Stimulated activated naive CD8-positive, alpha-beta T cell treated with anti-CD3 and anti-CD28 coated beads, Interleukin-15, amount 100 ng/mL, for 72 hours (primary cell): ENCODE measurements around the gene EGR2.

ENCODE experiments used
- ATAC-seq: fragments of 150-1000 bp; cut with Tn5 transposase; 2 replicates; pipeline ENCODE4 v1.10.0; 2021; ENCODE audit warnings: mild to moderate bottlenecking, moderate library complexity
- DNase-seq, 2 donors: peaks; one replicate each; pipeline ENCODE4 v3.0.0; 2021 to 2022
- H3K27ac Mint-ChIP-seq, 2 donors: one replicate each; pipeline ENCODE4 v1.8.0; 2022; ENCODE audit warnings: mild to moderate bottlenecking in 2 of 2, mixed read lengths in 2 of 2, moderate library complexity in 2 of 2
- H3K27me3 Mint-ChIP-seq: one replicate; pipeline ENCODE4 v1.8.0; 2022; ENCODE audit warnings: mixed read lengths
- H3K4me1 Mint-ChIP-seq: one replicate; pipeline ENCODE4 v1.8.0; 2022; ENCODE audit warnings: mild to moderate bottlenecking, mixed read lengths
- H3K4me3 Mint-ChIP-seq, 2 donors: one replicate each; pipeline ENCODE4 v1.8.0; 2022; ENCODE audit warnings: mild to moderate bottlenecking in 2 of 2, mixed read lengths in 2 of 2, moderate library complexity in 1 of 2
- H3K9me3 Mint-ChIP-seq, 2 donors: one replicate each; pipeline ENCODE4 v1.8.0; 2022; ENCODE audit warnings: mixed read lengths in 2 of 2

The EGR2 gene

GRCh38 chr10:62812672-62813439 lies 3.3 kb downstream of the EGR2 start:
- H3K27ac Mint-ChIP-seq, result peak overlapping the region in 1 of 2 donors; percentile 43
- H3K27me3 Mint-ChIP-seq, result no peaks in the 10 kb centered on the region
- DNase-seq, result peak in 1 of 2 donors; percentile 6
- H3K4me3 Mint-ChIP-seq, result peak overlapping the region; percentile 91 to 94
- no peaks in the 10 kb centered on the region for H3K9me3 Mint-ChIP-seq
- H3K4me1 Mint-ChIP-seq, result peaks cover 86% of the 10 kb centered on the region
- ATAC-seq, result no peak

- H3K27me3 Mint-ChIP-seq, result no peaks in the 10 kb centered on the region
- peak; percentile 77 to 93 for DNase-seq
- peak overlapping the region; percentile 55 to 91 for H3K4me3 Mint-ChIP-seq
- H3K9me3 Mint-ChIP-seq, result no peaks in the 10 kb centered on the region
- H3K4me1 Mint-ChIP-seq, result peaks cover 88% of the 10 kb centered on the region
- H3K27ac Mint-ChIP-seq, result peak overlapping the region; percentile 50 to 89
- ATAC-seq, result peak; percentile 83
Measured at GRCh38 chr10:62811159-62811875, 4.8 kb downstream of the EGR2 start.

GRCh38 chr10:62810156-62810902 lies 5.8 kb downstream of the EGR2 start:
- peak overlapping the region in 1 of 2 donors; percentile 25 for H3K4me3 Mint-ChIP-seq
- DNase-seq, result no peak
- H3K4me1 Mint-ChIP-seq, result peaks cover 81% of the 10 kb centered on the region
- H3K27ac Mint-ChIP-seq, result peak overlapping the region in 1 of 2 donors; percentile 54
- ATAC-seq, result no peak
- no peaks in the 10 kb centered on the region for H3K9me3 Mint-ChIP-seq
- no peaks in the 10 kb centered on the region for H3K27me3 Mint-ChIP-seq

GRCh38 chr10:62806251-62806650 lies 9.9 kb downstream of the EGR2 start:
- Mint-ChIP-seq H3K9me3 (no peaks in the 10 kb centered on the region), H3K4me3 (peak overlapping the region; percentile 81 to 94), H3K27me3 (no peaks in the 10 kb centered on the region), H3K27ac (peak overlapping the region in 1 of 2 donors; percentile 9), H3K4me1 (peaks cover 54% of the 10 kb centered on the region)
- DNase-seq, result no peak
- ATAC-seq, result no peak

- H3K4me3 Mint-ChIP-seq, result peak overlapping the region; percentile 81 to 94
- ATAC-seq, result peak; percentile 50
- H3K4me1 Mint-ChIP-seq, result peaks cover 46% of the 10 kb centered on the region
Measured at GRCh38 chr10:62805231-62806099, 10.7 kb downstream of the EGR2 start.

GRCh38 chr10:62804356-62805230 lies 11.6 kb downstream of the EGR2 start, which contains the start of gene ADO:
TSS of gene ADO (plus strand) at chr10:62804720. CDS start at chr10:62805060, 340 bp downstream.
- H3K27me3 Mint-ChIP-seq, result no peaks in the 10 kb centered on the region
- H3K9me3 Mint-ChIP-seq, result no peaks in the 10 kb centered on the region
- peak; percentile 80 to 86 for DNase-seq
- peak; percentile 94 for ATAC-seq
- H3K4me1 Mint-ChIP-seq, result peaks cover 38% of the 10 kb centered on the region
- H3K27ac Mint-ChIP-seq, result peak within 1 kb of the TSS; percentile 99
- H3K4me3 Mint-ChIP-seq, result peak within 1 kb of the TSS; percentile 88 to 94

More at GRCh38 chr10:62805231-62806099, 10.7 kb downstream of the EGR2 start:
- Mint-ChIP-seq H3K27me3 (no peaks in the 10 kb centered on the region), H3K27ac (peak overlapping the region; percentile 90 to 96), H3K9me3 (no peaks in the 10 kb centered on the region)
- DNase-seq, result peak in 1 of 2 donors; percentile 13

- Mint-ChIP-seq H3K27ac (peak overlapping the region; percentile 99), H3K27me3 (peaks cover 5% of the 10 kb centered on the region), H3K9me3 (no peaks in the 10 kb centered on the region), H3K4me3 (peak overlapping the region; percentile 88 to 93), H3K4me1 (peaks cover 30% of the 10 kb centered on the region)
- no peak for DNase-seq
- ATAC-seq, result no peak
Measured at GRCh38 chr10:62803724-62804355, 12.3 kb downstream of the EGR2 start.

GRCh38 chr10:62801871-62802270 lies 14.3 kb downstream of the EGR2 start:
- DNase-seq (no peak), ATAC-seq (no peak)
- Mint-ChIP-seq H3K27me3 (peaks cover 16% of the 10 kb centered on the region), H3K4me3 (no peak overlapping the region), H3K4me1 (peaks cover 14% of the 10 kb centered on the region), H3K27ac (no peak overlapping the region), H3K9me3 (no peaks in the 10 kb centered on the region)

GRCh38 chr10:62796896-62797295 lies 19.3 kb downstream of the EGR2 start:
- no peaks in the 10 kb centered on the region for H3K9me3 Mint-ChIP-seq
- DNase-seq (no peak), ATAC-seq (no peak)
- H3K27ac Mint-ChIP-seq, result no peak overlapping the region
- H3K27me3 Mint-ChIP-seq, result peaks cover 26% of the 10 kb centered on the region
- H3K4me1 Mint-ChIP-seq, result peaks cover 8% of the 10 kb centered on the region
- no peak overlapping the region for H3K4me3 Mint-ChIP-seq

- Mint-ChIP-seq H3K4me3 (no peak overlapping the region), H3K9me3 (no peaks in the 10 kb centered on the region), H3K27ac (no peak overlapping the region), H3K4me1 (peaks cover 8% of the 10 kb centered on the region), H3K27me3 (peaks cover 32% of the 10 kb centered on the region)
- DNase-seq, result no peak
- no peak for ATAC-seq
Measured at GRCh38 chr10:62795762-62796161, 20.4 kb downstream of the EGR2 start.

GRCh38 chr10:62795100-62795499 lies 21.1 kb downstream of the EGR2 start:
- ATAC-seq, result no peak
- H3K27me3 Mint-ChIP-seq, result peaks cover 39% of the 10 kb centered on the region
- H3K27ac Mint-ChIP-seq, result no peak overlapping the region
- peaks cover 8% of the 10 kb centered on the region for H3K4me1 Mint-ChIP-seq
- no peaks in the 10 kb centered on the region for H3K9me3 Mint-ChIP-seq
- no peak for DNase-seq
- no peak overlapping the region for H3K4me3 Mint-ChIP-seq

GRCh38 chr10:62794306-62794705 lies 21.9 kb downstream of the EGR2 start:
- H3K27me3 Mint-ChIP-seq, result peaks cover 47% of the 10 kb centered on the region
- H3K4me1 Mint-ChIP-seq, result peaks cover 8% of the 10 kb centered on the region

GRCh38 chr10:62792261-62792660 lies 23.9 kb downstream of the EGR2 start:
- H3K4me3 Mint-ChIP-seq, result no peak overlapping the region
- H3K27me3 Mint-ChIP-seq, result peaks cover 42% of the 10 kb centered on the region
- ATAC-seq (no peak), DNase-seq (no peak)
- no peaks in the 10 kb centered on the region for H3K9me3 Mint-ChIP-seq
- H3K27ac Mint-ChIP-seq, result peak overlapping the region in 1 of 2 donors; percentile 53
- peaks cover 8% of the 10 kb centered on the region for H3K4me1 Mint-ChIP-seq

More at GRCh38 chr10:62794306-62794705, 21.9 kb downstream of the EGR2 start:
- no peaks in the 10 kb centered on the region for H3K9me3 Mint-ChIP-seq
- H3K4me3 Mint-ChIP-seq, result no peak overlapping the region
- DNase-seq (no peak), ATAC-seq (no peak)
- no peak overlapping the region for H3K27ac Mint-ChIP-seq
